Gastrocnemius medialis (tissue), 4 donors: ENCODE results near the gene SLC37A1.

Experiments used
- CTCF ChIP-seq, 5 experiments: fragments of 450-650 bp in 3 of 5; fragments of 200-600 bp in 2 of 5; sonication (generic) in 2 of 5; IDR thresholded peaks in 4 of 5; conservative IDR thresholded peaks in 1 of 5; 1 replicate in 4 of 5; 2 replicates in 1 of 5; pipeline ENCODE4 v1.5.1; 2016 to 2019; ENCODE audit warnings: antibody characterized with exemption in 5 of 5, mild to moderate bottlenecking in 3 of 5, moderate library complexity in 3 of 5
- POLR2A ChIP-seq, 2 donors: fragments of 450-650 bp; IDR thresholded peaks; one replicate each; pipeline ENCODE4 v1.6.1; 2017; ENCODE audit warnings: antibody characterized with exemption in 2 of 2, mild to moderate bottlenecking in 2 of 2, moderate library complexity in 2 of 2

GRCh38 chr21:42624095-42624790 is 110.6 kb downstream of the SLC37A1 start:
- TF ChIP-seq CTCF (IDR thresholded peaks at IDR 0.05 in 4 of 5, conservative IDR thresholded peaks at IDR 0.05 in 1 of 5): no peak
- no peak for TF ChIP-seq POLR2A (IDR thresholded peaks at IDR 0.05)
